Measurements from ENCODE around the gene LILRB4.

- TF ChIP-seq ETS1 (IDR thresholded peaks at IDR 0.05) = no peak
- no peak for TF ChIP-seq CREB1 (CRISPR knock-in tag; IDR thresholded peaks at IDR 0.05; ENCODE audit: low read depth)
- TF ChIP-seq CTCF (conservative IDR thresholded peaks at IDR 0.05; ENCODE audit: low read depth in 2 of 2) = no peak
- TF ChIP-seq EZH2 (IDR thresholded peaks at IDR 0.05; ENCODE audit: low read depth, unreplicated experiment) = no peak
- no peak for TF ChIP-seq POLR2AphosphoS5 (IDR thresholded peaks at IDR 0.05; ENCODE audit: low read depth)
- no peak for TF ChIP-seq ZNF114 (CRISPR knock-in tag; IDR thresholded peaks at IDR 0.05)
- no peak for TF ChIP-seq EZH2phosphoT487 (IDR thresholded peaks at IDR 0.05; ENCODE audit: unreplicated experiment)
- TF ChIP-seq REST (IDR thresholded peaks at IDR 0.05; ENCODE audit: unreplicated experiment) = peak; percentile 10
- no peak for TF ChIP-seq JUNB (IDR thresholded peaks at IDR 0.05; ENCODE audit: unreplicated experiment)
Observed at GRCh38 chr19:54654447-54655321, 8.1 kb upstream of the LILRB4 start.
